LNCAP (cell line): ENCODE data around the gene TLE4.

ENCODE experiments used
- CTCF ChIP-seq: fragments of 450-650 bp; IDR thresholded peaks from 2 replicates; pipeline ENCODE4 v1.5.1; 2017; ENCODE audit warnings: mild to moderate bottlenecking

Gene TLE4

GRCh38 chr9:79567671-79568098 lies 4.1 kb upstream of the TLE4 start:
- TF ChIP-seq CTCF = peak; percentile 39; the same call in 1 of the 2 replicates

GRCh38 chr9:79568337-79569101 lies 3.2 kb upstream of the TLE4 start:
- TF ChIP-seq CTCF = no peak

- TF ChIP-seq CTCF = no peak
Observed at GRCh38 chr9:79569814-79570447, 1.8 kb upstream of the TLE4 start.

- no peak for TF ChIP-seq CTCF
Observed at GRCh38 chr9:79570448-79571308, 1.1 kb upstream of the TLE4 start.

- TF ChIP-seq CTCF = no peak
Observed at GRCh38 chr9:79572032-79572607, 355 bp downstream of the TLE4 start.

- TF ChIP-seq CTCF = no peak
Observed at GRCh38 chr9:79572608-79573411, 1.0 kb downstream of the TLE4 start.
